HG03097 (cell line): ENCODE data around the gene PPP1R12B.
"Not testable (repeated sequence)": the region's sequence is repeated elsewhere in the genome, so short reads cannot be mapped to it uniquely, and the experiment has no call there.

Experiments used
- ATAC-seq: cut with Tn5 transposase; IDR thresholded peaks from one replicate; pipeline ENCODE4 v1.9.1; 2021; ENCODE audit not compliant: unreplicated experiment, low FRiP score

Gene PPP1R12B

GRCh38 chr1:202624088-202624780 is 275.7 kb downstream of the PPP1R12B start:
- ATAC-seq, result no peak

- no peak for ATAC-seq
These were observed 276.2 kb downstream of the PPP1R12B start for GRCh38 chr1:202624781-202625108.

GRCh38 chr1:202625416-202626360 is 277.2 kb downstream of the PPP1R12B start:
- no peak for ATAC-seq

- ATAC-seq, result not testable (repeated sequence)
These were observed 278.5 kb downstream of the PPP1R12B start for GRCh38 chr1:202627036-202627435.

GRCh38 chr1:202627841-202628565 is 279.5 kb downstream of the PPP1R12B start:
- no peak for ATAC-seq

- no peak for ATAC-seq
These were observed 280.2 kb downstream of the PPP1R12B start for GRCh38 chr1:202628646-202629215.

- peak; percentile 66 for ATAC-seq
These were observed 280.8 kb downstream of the PPP1R12B start for GRCh38 chr1:202629257-202629811.

- not testable (repeated sequence) for ATAC-seq
These were observed 281.6 kb downstream of the PPP1R12B start for GRCh38 chr1:202630096-202630495.

GRCh38 chr1:202630541-202630940 is 282.0 kb downstream of the PPP1R12B start:
- ATAC-seq, result no peak

GRCh38 chr1:202631076-202631923 is 282.8 kb downstream of the PPP1R12B start:
- ATAC-seq, result no peak

GRCh38 chr1:202632241-202632640 is 283.7 kb downstream of the PPP1R12B start:
- no peak for ATAC-seq

GRCh38 chr1:202636171-202636570 is 287.7 kb downstream of the PPP1R12B start:
- not testable (repeated sequence) for ATAC-seq

- not testable (repeated sequence) for ATAC-seq
These were observed 289.0 kb downstream of the PPP1R12B start for GRCh38 chr1:202637321-202638018.

GRCh38 chr1:202638019-202638700 is 289.7 kb downstream of the PPP1R12B start:
- no peak for ATAC-seq

- ATAC-seq, result not testable (repeated sequence)
These were observed 290.3 kb downstream of the PPP1R12B start for GRCh38 chr1:202638701-202639305.

GRCh38 chr1:202639500-202639899 is 291.0 kb downstream of the PPP1R12B start:
- no peak for ATAC-seq

- no peak for ATAC-seq
These were observed 293.7 kb downstream of the PPP1R12B start for GRCh38 chr1:202642212-202642611.
